NOMO-1 (cell line): ENCODE data around the gene PSMD3.
"Not testable (repeated sequence)": the region's sequence is repeated elsewhere in the genome, so short reads cannot be mapped to it uniquely, and the experiment has no call there.

Experiments
- DNase-seq, 2 experiments: peaks; one replicate each; lab custom pipeline; 2025; ENCODE audit not compliant: unreplicated experiment in 2 of 2; lab: John Stamatoyannopoulos, UW

Gene PSMD3

GRCh38 chr17:39995438-39995837 lies 14.8 kb downstream of the PSMD3 start:
- no peak for DNase-seq

- no peak for DNase-seq
Observed at GRCh38 chr17:39996162-39996561, 15.6 kb downstream of the PSMD3 start.

DNA sequence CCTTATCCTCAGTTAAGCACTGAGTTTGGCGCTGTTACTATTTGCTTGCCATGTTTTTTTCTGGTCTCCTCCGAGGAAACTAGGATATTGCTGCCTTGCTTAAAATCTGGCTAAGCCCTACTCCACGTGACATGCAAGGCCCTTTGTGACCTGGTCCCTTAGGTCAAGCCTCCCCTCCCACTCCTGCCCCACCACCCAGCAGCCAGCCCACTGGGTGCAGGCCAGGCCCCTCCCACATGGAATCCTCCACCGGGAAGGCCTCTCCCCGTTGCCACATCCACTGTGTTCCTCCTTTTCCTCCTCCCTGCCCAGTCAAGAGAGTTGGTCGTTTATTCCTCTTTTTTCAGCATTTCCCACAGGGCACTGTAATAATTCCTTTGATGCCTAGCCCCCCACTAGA lies 16.2 kb downstream of the PSMD3 start:
- no peak for DNase-seq

DNA sequence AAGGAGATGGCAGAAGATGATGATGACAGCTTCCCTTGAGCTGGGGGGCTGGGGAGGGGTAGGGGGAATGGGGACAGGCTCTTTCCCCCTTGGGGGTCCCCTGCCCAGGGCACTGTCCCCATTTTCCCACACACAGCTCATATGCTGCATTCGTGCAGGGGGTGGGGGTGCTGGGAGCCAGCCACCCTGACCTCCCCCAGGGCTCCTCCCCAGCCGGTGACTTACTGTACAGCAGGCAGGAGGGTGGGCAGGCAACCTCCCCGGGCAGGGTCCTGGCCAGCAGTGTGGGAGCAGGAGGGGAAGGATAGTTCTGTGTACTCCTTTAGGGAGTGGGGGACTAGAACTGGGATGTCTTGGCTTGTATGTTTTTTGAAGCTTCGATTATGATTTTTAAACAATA lies 16.9 kb downstream of the PSMD3 start:
- DNase-seq, result no peak

DNA sequence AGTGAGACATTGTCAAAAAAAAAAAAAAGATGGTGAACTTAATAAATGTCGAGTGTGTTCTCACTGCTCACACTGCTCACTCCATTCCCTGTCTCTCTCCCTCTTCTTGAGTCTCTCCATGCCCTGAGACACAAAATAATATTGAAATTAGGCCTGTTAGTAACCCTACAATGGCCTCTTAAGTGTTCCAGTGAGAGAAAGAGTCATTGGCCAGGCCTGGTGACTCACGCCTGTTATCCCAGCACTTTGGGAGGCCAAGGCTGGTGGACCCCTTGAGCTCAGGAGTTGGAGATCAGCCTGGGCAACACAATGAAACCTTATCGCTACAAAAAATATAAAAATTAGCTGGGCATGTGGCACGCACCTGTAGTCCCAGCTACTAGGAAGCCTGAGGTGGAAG lies 18.5 kb downstream of the PSMD3 start:
- no peak for DNase-seq

DNA sequence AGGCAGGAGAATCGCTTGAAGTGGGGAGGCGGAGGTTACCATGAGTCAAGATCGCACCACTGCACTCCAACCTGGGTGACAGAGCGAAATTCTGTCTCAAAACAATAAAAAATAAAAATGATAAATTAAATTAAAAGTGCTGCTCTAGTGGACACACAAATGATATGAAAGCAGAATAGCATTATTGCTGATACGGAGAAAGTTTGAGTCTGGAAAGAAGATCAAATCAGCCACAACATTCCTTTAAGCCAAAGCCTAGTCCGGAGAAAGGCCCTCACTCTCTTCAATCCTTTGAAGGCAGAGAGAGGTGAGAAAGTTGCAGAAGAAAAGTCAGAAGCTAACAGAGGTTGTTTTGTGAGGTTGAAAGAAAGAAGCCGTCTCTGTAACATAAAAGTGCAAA lies 19.6 kb downstream of the PSMD3 start:
- no peak for DNase-seq

- not testable (repeated sequence) for DNase-seq
Observed at GRCh38 chr17:40001335-40001734, 20.7 kb downstream of the PSMD3 start.

DNA sequence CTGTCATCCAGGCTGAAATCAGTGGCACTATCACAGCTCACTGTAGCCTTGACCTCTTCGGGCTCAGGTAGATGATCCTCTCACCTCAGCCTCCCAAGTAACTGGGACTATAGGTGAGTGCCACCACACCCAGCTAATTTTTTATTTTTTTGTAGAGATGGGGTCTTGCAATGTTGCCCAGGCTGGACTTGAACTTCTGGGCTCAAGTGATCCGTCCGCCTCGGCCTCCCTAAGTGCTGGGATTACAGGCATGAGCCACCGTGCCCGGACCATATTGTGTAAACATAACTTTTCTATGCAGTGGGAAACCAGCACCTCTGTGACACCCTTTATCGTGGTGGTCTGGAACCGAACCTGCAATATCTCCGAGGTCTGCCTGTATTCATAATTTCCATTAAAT lies 23.5 kb downstream of the PSMD3 start:
- no peak for DNase-seq

- DNase-seq, result no peak
Observed at GRCh38 chr17:40004712-40005111, 24.1 kb downstream of the PSMD3 start.

DNA sequence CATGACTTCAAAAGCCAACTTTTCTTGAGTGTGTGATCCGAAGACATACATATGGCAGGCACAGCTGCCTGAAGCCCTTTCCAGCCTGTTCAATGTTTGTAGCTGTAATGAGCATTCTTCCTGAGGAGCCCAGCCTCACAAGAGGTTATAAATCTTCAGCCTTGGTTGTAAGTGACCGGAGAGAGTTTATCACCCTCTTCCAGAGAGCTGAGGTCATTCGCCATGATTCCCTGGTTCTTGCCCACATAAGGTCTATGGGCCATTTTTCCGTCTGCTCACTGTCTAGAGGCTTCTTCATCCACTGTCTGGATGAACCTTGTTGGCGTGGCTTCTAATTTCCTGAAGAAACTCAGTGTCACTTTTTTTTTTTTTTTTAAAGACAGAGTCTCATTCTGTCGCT lies 24.9 kb downstream of the PSMD3 start:
- DNase-seq, result no peak

- DNase-seq, result not testable (repeated sequence)
Observed at GRCh38 chr17:40010946-40011500, 30.4 kb downstream of the PSMD3 start.

- not testable (repeated sequence) for DNase-seq
Observed at GRCh38 chr17:40012017-40012647, 31.5 kb downstream of the PSMD3 start.

GRCh38 chr17:40014375-40014980 lies 33.9 kb downstream of the PSMD3 start:
- DNase-seq, result no peak

DNA sequence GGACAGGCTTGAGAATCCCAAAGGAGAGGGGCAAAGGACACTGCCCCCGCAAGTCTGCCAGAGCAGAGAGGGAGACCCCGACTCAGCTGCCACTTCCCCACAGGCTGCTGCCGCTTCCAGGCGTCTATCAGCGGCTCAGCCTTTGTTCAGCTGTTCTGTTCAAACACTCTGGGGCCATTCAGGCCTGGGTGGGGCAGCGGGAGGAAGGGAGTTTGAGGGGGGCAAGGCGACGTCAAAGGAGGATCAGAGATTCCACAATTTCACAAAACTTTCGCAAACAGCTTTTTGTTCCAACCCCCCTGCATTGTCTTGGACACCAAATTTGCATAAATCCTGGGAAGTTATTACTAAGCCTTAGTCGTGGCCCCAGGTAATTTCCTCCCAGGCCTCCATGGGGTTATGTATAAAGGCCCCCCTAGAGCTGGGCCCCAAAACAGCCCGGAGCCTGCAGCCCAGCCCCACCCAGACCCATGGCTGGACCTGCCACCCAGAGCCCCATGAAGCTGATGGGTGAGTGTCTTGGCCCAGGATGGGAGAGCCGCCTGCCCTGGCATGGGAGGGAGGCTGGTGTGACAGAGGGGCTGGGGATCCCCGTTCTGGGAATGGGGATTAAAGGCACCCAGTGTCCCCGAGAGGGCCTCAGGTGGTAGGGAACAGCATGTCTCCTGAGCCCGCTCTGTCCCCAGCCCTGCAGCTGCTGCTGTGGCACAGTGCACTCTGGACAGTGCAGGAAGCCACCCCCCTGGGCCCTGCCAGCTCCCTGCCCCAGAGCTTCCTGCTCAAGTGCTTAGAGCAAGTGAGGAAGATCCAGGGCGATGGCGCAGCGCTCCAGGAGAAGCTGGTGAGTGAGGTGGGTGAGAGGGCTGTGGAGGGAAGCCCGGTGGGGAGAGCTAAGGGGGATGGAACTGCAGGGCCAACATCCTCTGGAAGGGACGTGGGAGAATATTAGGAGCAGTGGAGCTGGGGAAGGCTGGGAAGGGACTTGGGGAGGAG lies 34.7 kb downstream of the PSMD3 start, which contains the start of gene CSF3:
CSF3 (plus strand) TSS at position 436 of the 993 bp plus-strand sequence; CDS start at position 471, 35 bp downstream.
- no peak for DNase-seq

- no peak for DNase-seq
Observed at GRCh38 chr17:40015998-40016985, 35.7 kb downstream of the PSMD3 start.

GRCh38 chr17:40017422-40018080 lies 36.9 kb downstream of the PSMD3 start:
- no peak for DNase-seq

DNA sequence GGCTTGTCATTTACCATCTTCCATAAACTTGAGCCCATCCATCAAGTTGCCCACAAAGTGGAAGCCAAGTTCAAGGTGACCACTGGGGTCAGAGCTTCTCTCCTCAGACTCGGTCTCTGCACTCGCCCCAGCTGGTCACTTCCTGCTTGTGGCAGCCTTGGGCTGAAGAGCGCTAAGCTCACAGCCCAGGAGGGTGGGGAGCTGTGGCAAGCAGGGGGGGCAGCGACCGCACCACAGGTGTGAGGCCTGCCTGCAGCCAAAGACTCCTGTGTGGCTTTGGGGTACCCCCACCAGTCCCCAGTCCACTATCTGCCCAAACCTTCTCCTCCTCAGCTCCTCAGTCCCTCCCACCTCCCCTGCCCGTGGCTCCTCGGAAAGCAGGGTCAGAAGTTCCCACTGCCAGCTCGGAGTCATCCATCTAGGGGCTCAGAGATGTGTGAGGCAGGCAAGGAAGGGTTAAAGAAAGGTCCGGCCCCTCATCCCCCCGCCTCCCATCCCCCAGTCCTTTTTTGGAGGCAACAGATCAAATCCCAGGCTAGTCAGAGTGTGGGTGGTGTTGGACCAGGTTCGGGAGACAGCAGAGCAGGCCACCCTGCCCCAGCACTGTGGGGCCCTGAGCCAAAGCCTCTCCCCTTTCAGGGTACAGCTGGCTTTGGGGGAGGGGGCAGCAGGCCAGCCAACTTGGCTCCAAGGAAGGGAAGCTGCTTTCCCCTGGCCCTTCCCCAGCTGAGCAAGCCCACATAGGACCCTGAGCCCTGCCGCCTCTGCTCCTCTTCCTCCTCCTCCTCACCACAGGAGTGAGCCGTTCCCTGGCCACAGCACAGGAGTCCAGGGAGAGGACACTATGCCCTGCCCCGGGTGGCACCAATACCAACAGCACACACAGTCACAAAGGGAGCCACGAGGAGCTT lies 37.9 kb downstream of the PSMD3 start:
- DNase-seq, result no peak
